ENCODE results near the gene UCK2.

The UCK2 gene

GRCh38 chr1:165826565-165827267, 698 bp upstream of the UCK2 start:
- H3K36me3 ChIP-seq (replicated peaks), result no peaks in the 10 kb centered on the region; the same call in 1 of the 2 replicates
- no peaks in the 10 kb centered on the region for H3K9me3 ChIP-seq
- H3K4me3 ChIP-seq, result peak overlapping the region; percentile 80
- H3K4me1 ChIP-seq, result peaks cover 7% of the 10 kb centered on the region
- no peaks in the 10 kb centered on the region for H3K27me3 ChIP-seq (ENCODE audit: low read depth)
- in situ Hi-C loops (cut with MboI; ENCODE audit: low sequenced_read_pairs), result no loop called here
- no peak for DNase-seq (ENCODE audit: low spot score in 2 of 2)

- peak in 1 of 2 experiments; percentile 64 for DNase-seq (ENCODE audit: low spot score in 2 of 2)
- H3K36me3 ChIP-seq (replicated peaks), result no peaks in the 10 kb centered on the region; the same call in 1 of the 2 replicates
- no peaks in the 10 kb centered on the region for H3K9me3 ChIP-seq
- H3K4me1 ChIP-seq, result peaks cover 20% of the 10 kb centered on the region
- H3K27me3 ChIP-seq (ENCODE audit: low read depth), result no peaks in the 10 kb centered on the region
- H3K4me3 ChIP-seq, result peak overlapping the region; percentile 80
- in situ Hi-C loops (cut with MboI; ENCODE audit: low sequenced_read_pairs), result no loop called here
Measured at GRCh38 chr1:165828103-165828668, 772 bp downstream of the UCK2 start.

- no peaks in the 10 kb centered on the region; the same call in 1 of the 2 replicates for H3K36me3 ChIP-seq (replicated peaks)
- no peaks in the 10 kb centered on the region for H3K9me3 ChIP-seq
- peak overlapping the region; percentile 80 for H3K4me3 ChIP-seq
- H3K27me3 ChIP-seq (ENCODE audit: low read depth), result no peaks in the 10 kb centered on the region
- DNase-seq (ENCODE audit: low spot score in 2 of 2), result peak; percentile 79 to 83
- peaks cover 22% of the 10 kb centered on the region for H3K4me1 ChIP-seq
- in situ Hi-C loops (cut with MboI; ENCODE audit: low sequenced_read_pairs), result no loop called here
Measured at GRCh38 chr1:165828669-165829329, 1.4 kb downstream of the UCK2 start.

GRCh38 chr1:165829888-165830287, 2.5 kb downstream of the UCK2 start:
- H3K36me3 ChIP-seq (replicated peaks), result no peaks in the 10 kb centered on the region; the same call in 1 of the 2 replicates
- DNase-seq (ENCODE audit: low spot score in 2 of 2), result no peak
- in situ Hi-C loops (cut with MboI; ENCODE audit: low sequenced_read_pairs), result no loop called here
- peak overlapping the region; percentile 80; the same call in 1 of the 2 replicates for H3K4me3 ChIP-seq
- no peaks in the 10 kb centered on the region for H3K27me3 ChIP-seq (ENCODE audit: low read depth)
- H3K9me3 ChIP-seq, result no peaks in the 10 kb centered on the region
- peaks cover 22% of the 10 kb centered on the region for H3K4me1 ChIP-seq

GRCh38 chr1:165831146-165831545, 3.7 kb downstream of the UCK2 start:
- Histone ChIP-seq H3K4me1 (peaks cover 26% of the 10 kb centered on the region), H3K36me3 (replicated peaks) (peaks cover 5% of the 10 kb centered on the region; the same call in 1 of the 2 replicates), H3K9me3 (no peaks in the 10 kb centered on the region), H3K4me3 (no peak overlapping the region), H3K27me3 (ENCODE audit: low read depth) (no peaks in the 10 kb centered on the region)
- no peak for DNase-seq (ENCODE audit: low spot score in 2 of 2)
- in situ Hi-C loops (cut with MboI; ENCODE audit: low sequenced_read_pairs), result no loop called here

GRCh38 chr1:165832902-165833301, 5.5 kb downstream of the UCK2 start:
- DNase-seq (ENCODE audit: low spot score in 2 of 2), result no peak
- Histone ChIP-seq H3K4me1 (peaks cover 26% of the 10 kb centered on the region), H3K36me3 (replicated peaks) (peaks cover 5% of the 10 kb centered on the region; the same call in 1 of the 2 replicates), H3K4me3 (no peak overlapping the region), H3K9me3 (no peaks in the 10 kb centered on the region), H3K27me3 (ENCODE audit: low read depth) (no peaks in the 10 kb centered on the region)
- in situ Hi-C loops (cut with MboI; ENCODE audit: low sequenced_read_pairs), result no loop called here

- in situ Hi-C loops (cut with MboI; ENCODE audit: low sequenced_read_pairs), result no loop called here
- Histone ChIP-seq H3K4me1 (peaks cover 26% of the 10 kb centered on the region), H3K4me3 (no peak overlapping the region)
Measured at GRCh38 chr1:165833358-165833757, 5.9 kb downstream of the UCK2 start.

GRCh38 chr1:165834229-165834628, 6.8 kb downstream of the UCK2 start:
- Histone ChIP-seq H3K36me3 (replicated peaks) (peaks cover 5% of the 10 kb centered on the region; the same call in 1 of the 2 replicates), H3K4me3 (no peak overlapping the region), H3K4me1 (peaks cover 26% of the 10 kb centered on the region), H3K27me3 (ENCODE audit: low read depth) (no peaks in the 10 kb centered on the region), H3K9me3 (no peaks in the 10 kb centered on the region)
- in situ Hi-C loops (cut with MboI; ENCODE audit: low sequenced_read_pairs), result no loop called here
- DNase-seq (ENCODE audit: low spot score in 2 of 2), result no peak

More at GRCh38 chr1:165833358-165833757, 5.9 kb downstream of the UCK2 start:
- Histone ChIP-seq H3K9me3 (no peaks in the 10 kb centered on the region), H3K27me3 (ENCODE audit: low read depth) (no peaks in the 10 kb centered on the region), H3K36me3 (replicated peaks) (peaks cover 5% of the 10 kb centered on the region; the same call in 1 of the 2 replicates)
- DNase-seq (ENCODE audit: low spot score in 2 of 2), result no peak

GRCh38 chr1:165834881-165835280, 7.5 kb downstream of the UCK2 start:
- Histone ChIP-seq H3K27me3 (ENCODE audit: low read depth) (no peaks in the 10 kb centered on the region), H3K4me1 (peaks cover 22% of the 10 kb centered on the region), H3K4me3 (no peak overlapping the region), H3K36me3 (replicated peaks) (peaks cover 5% of the 10 kb centered on the region; the same call in 1 of the 2 replicates), H3K9me3 (no peaks in the 10 kb centered on the region)
- no peak for DNase-seq (ENCODE audit: low spot score in 2 of 2)
- in situ Hi-C loops (cut with MboI; ENCODE audit: low sequenced_read_pairs), result no loop called here

GRCh38 chr1:165836664-165837482, 9.5 kb downstream of the UCK2 start:
- in situ Hi-C loops (cut with MboI; ENCODE audit: low sequenced_read_pairs), result no loop called here
- no peaks in the 10 kb centered on the region for H3K27me3 ChIP-seq (ENCODE audit: low read depth)
- H3K4me3 ChIP-seq, result no peak overlapping the region
- 0 out of 2 replicates have a peak, but pooled peaks cover 5% of the 10 kb centered on the region for H3K36me3 ChIP-seq (replicated peaks)
- no peak for DNase-seq (ENCODE audit: low spot score in 2 of 2)
- H3K9me3 ChIP-seq, result no peaks in the 10 kb centered on the region
- H3K4me1 ChIP-seq, result peaks cover 22% of the 10 kb centered on the region

- Histone ChIP-seq H3K4me1 (peaks cover 13% of the 10 kb centered on the region), H3K27me3 (ENCODE audit: low read depth) (no peaks in the 10 kb centered on the region), H3K9me3 (no peaks in the 10 kb centered on the region), H3K36me3 (replicated peaks) (0 out of 2 replicates have a peak, but pooled peaks cover 5% of the 10 kb centered on the region), H3K4me3 (no peak overlapping the region)
- DNase-seq (ENCODE audit: low spot score in 2 of 2), result no peak
- in situ Hi-C loops (cut with MboI; ENCODE audit: low sequenced_read_pairs), result no loop called here
Measured at GRCh38 chr1:165837838-165838364, 10.5 kb downstream of the UCK2 start.

- Histone ChIP-seq H3K27me3 (ENCODE audit: low read depth) (no peaks in the 10 kb centered on the region), H3K4me3 (no peak overlapping the region), H3K36me3 (replicated peaks) (peaks cover 5% of the 10 kb centered on the region), H3K9me3 (no peaks in the 10 kb centered on the region), H3K4me1 (peaks cover 6% of the 10 kb centered on the region)
- in situ Hi-C loops (cut with MboI; ENCODE audit: low sequenced_read_pairs), result no loop called here
- DNase-seq (ENCODE audit: low spot score in 2 of 2), result no peak
Measured at GRCh38 chr1:165840423-165840822, 13.0 kb downstream of the UCK2 start.

- Histone ChIP-seq H3K9me3 (no peaks in the 10 kb centered on the region), H3K4me1 (no peaks in the 10 kb centered on the region), H3K4me3 (no peak overlapping the region), H3K36me3 (replicated peaks) (no peaks in the 10 kb centered on the region; the same call in none of the 2 replicates), H3K27me3 (ENCODE audit: low read depth) (no peaks in the 10 kb centered on the region)
- no peak for DNase-seq (ENCODE audit: low spot score in 2 of 2)
- in situ Hi-C loops (cut with MboI; ENCODE audit: low sequenced_read_pairs), result no loop called here
Measured at GRCh38 chr1:165841582-165842017, 14.2 kb downstream of the UCK2 start.
